Pancreas (tissue), 10 donors: ENCODE results near the gene RUNDC3A. TPM values are rescaled to one million over a fixed set of nuclear protein-coding genes. Genes with fewer than 3 reads are reported as not detected.

ENCODE experiments used
- ATAC-seq, 4 donors: fragments of 200-7000 bp; cut with Tn5 transposase; one replicate each; pipeline versions ENCODE4 v1.8.0 to v1.9.1; 2020; ENCODE audit warnings: mild to moderate bottlenecking in 4 of 4, moderate library complexity in 4 of 4
- DNase-seq, 6 donors: peaks; one replicate each; pipeline ENCODE4 v3.0.0-alpha.2; 2020
- FAIRE-seq: peaks from 2 replicates; lab custom pipeline; 2012; peaks lifted over from hg19 to GRCh38; lab: Jason Lieb, UNC
- H3K27ac ChIP-seq, 4 donors: fragments of 200-600 bp; sonication (generic); 1 replicate in 3 of 4; 2 replicates in 1 of 4; pipeline versions ENCODE4 v1.5.0 to v1.8.0; 2020
- H3K27me3 ChIP-seq, 4 donors: fragments of 200-600 bp; one replicate each; pipeline ENCODE4 v1.8.0; 2021
- H3K36me3 ChIP-seq, 3 donors: fragments of 200-600 bp; sonication (generic) in 1 of 3; one replicate each; pipeline versions ENCODE4 v1.5.0 to v1.8.0; 2020 to 2021
- H3K4me1 ChIP-seq, 3 donors: fragments of 200-600 bp; one replicate each; pipeline ENCODE4 v1.8.0; 2021
- H3K4me3 ChIP-seq, 4 donors: fragments of 200-600 bp; sonication (generic) in 2 of 4; one replicate each; pipeline versions ENCODE4 v1.5.0 to v1.8.0; 2020 to 2021
- H3K9me3 ChIP-seq, 4 donors: fragments of 200-600 bp; one replicate each; pipeline ENCODE4 v1.8.0; 2021
- CTCF ChIP-seq, 4 donors: fragments of 200-600 bp; sonication (generic) in 3 of 4; IDR thresholded peaks; one replicate each; pipeline versions ENCODE4 v1.5.0 to v1.8.0; 2021; ENCODE audit warnings: antibody characterized with exemption in 4 of 4
- WGBS, 2 donors: extraction: QIAGEN DNeasy Blood & Tissue Kit; methylation state at CpG; one replicate each; pipeline ENCODE4 v1.1.7; 2013; 5-methylcytosine and 5-hydroxymethylcytosine counted together
- intact Hi-C, 3 donors: fragments of 100-400 bp; cut with DNase I; formaldehyde crosslinking; loops; one replicate each; pipeline versions ENCODE4 v1.11.1 to v1.14.2; 2022
- polyA plus RNA-seq, 2 donors: library from polyadenylated mRNA; stranded (reverse); fragments of 200-250 nt; gene quantifications; one replicate each; pipeline ENCODE4 v1.2.3, GENCODE V29; 2013
- total RNA-seq, 6 donors: library from RNA; stranded (reverse); fragmentation: NEBNext Ultra II Directional in 4 of 6; extraction: Animal tissue kit (Norgen Biotek cat#: 25700) in 4 of 6; gene quantifications; one replicate each; pipeline versions ENCODE4 v1.2.1 to v1.2.4, GENCODE V29; 2021 to 2023
- donor health status: healthy with polysubstance abuse.
- donor health status: DM: no; HTN: no; CAD: no; lungs with moderate emphysema.
- donor health status: DM: no; HTN: no; CAD: no.
- donor health status: control.
- donor health status: control.
- donor health status: Bipolar disorder and iron deficiency.
- donor health status: DM: yes; HTN: yes; CAD: no.
- donor health status: DM: no; HTN: no; CAD: no.
- donor health status: DM: no; HTN: no; CAD: no.
- donor health status: DM: yes; HTN: yes; CAD: no.

RUNDC3A gene
- total and polyA plus RNA-seq, 8 donors, result 0.56 to 59.4 (median 4.1) TPM

GRCh38 chr17:44360144-44360533, 51.7 kb downstream of the RUNDC3A start:
- H3K27me3 ChIP-seq, result no peaks in the 10 kb centered on the region
- WGBS, 2 donors, result 51 to 54% methylated on average over 6 of the region's 6 CpGs
- no peak for TF ChIP-seq CTCF (IDR thresholded peaks at IDR 0.05)
- FAIRE-seq (no peak), ATAC-seq (no peak), DNase-seq (no peak)
- intact Hi-C loops, result no loop called here
- H3K4me1 ChIP-seq, result no peaks in the 10 kb centered on the region
- no peak overlapping the region for H3K4me3 ChIP-seq
- H3K27ac ChIP-seq, result no peak overlapping the region
- no peaks in the 10 kb centered on the region for H3K9me3 ChIP-seq
- H3K36me3 ChIP-seq, result no peaks in the 10 kb centered on the region

- ATAC-seq, result peak in 1 of 4 donors; percentile 17
- no peaks in the 10 kb centered on the region for H3K27me3 ChIP-seq
- no peak overlapping the region for H3K27ac ChIP-seq
- TF ChIP-seq CTCF (IDR thresholded peaks at IDR 0.05), result no peak
- no peak for FAIRE-seq
- H3K9me3 ChIP-seq, result no peaks in the 10 kb centered on the region
- no peak for DNase-seq
- intact Hi-C loops, result no loop called here
- H3K4me1 ChIP-seq, result no peaks in the 10 kb centered on the region
- WGBS, 2 donors, result 51 to 54% methylated on average over 5 of the region's 5 CpGs
- H3K36me3 ChIP-seq, result no peaks in the 10 kb centered on the region
- no peak overlapping the region for H3K4me3 ChIP-seq
Observed at GRCh38 chr17:44360826-44361225, 52.4 kb downstream of the RUNDC3A start.

- ATAC-seq, result no peak
Observed at GRCh38 chr17:44361292-44362260, 53.2 kb downstream of the RUNDC3A start.

GRCh38 chr17:44362459-44362948, 54.1 kb downstream of the RUNDC3A start:
- peak overlapping the region in 1 of 4 donors; percentile 67 for H3K4me3 ChIP-seq
- FAIRE-seq (no peak), ATAC-seq (no peak)

More at GRCh38 chr17:44361292-44362260, 53.2 kb downstream of the RUNDC3A start:
- Histone ChIP-seq H3K27ac (no peak overlapping the region), H3K27me3 (no peaks in the 10 kb centered on the region), H3K36me3 (no peaks in the 10 kb centered on the region), H3K4me1 (no peaks in the 10 kb centered on the region), H3K9me3 (no peaks in the 10 kb centered on the region), H3K4me3 (no peak overlapping the region)
- intact Hi-C loops, result no loop called here
- 60 to 61% methylated on average over 10 to 11 of the region's 11 CpGs for WGBS, 2 donors
- DNase-seq (peak in 1 of 6 donors; percentile 48), FAIRE-seq (no peak)
- no peak for TF ChIP-seq CTCF (IDR thresholded peaks at IDR 0.05)

More at GRCh38 chr17:44362459-44362948, 54.1 kb downstream of the RUNDC3A start:
- H3K9me3 ChIP-seq, result no peaks in the 10 kb centered on the region
- WGBS, 2 donors, result 34 to 35% methylated on average over 7 to 11 of the region's 11 CpGs
- no peaks in the 10 kb centered on the region for H3K27me3 ChIP-seq
- H3K4me1 ChIP-seq, result no peaks in the 10 kb centered on the region
- intact Hi-C loops, result no loop called here
- DNase-seq, result peak in 1 of 6 donors; percentile 66
- no peak overlapping the region for H3K27ac ChIP-seq
- TF ChIP-seq CTCF (IDR thresholded peaks at IDR 0.05), result no peak
- H3K36me3 ChIP-seq, result no peaks in the 10 kb centered on the region
